Ectodermal cell (in vitro differentiated cells): Measurements from ENCODE around the gene INPP5A.
"Not testable (repeated sequence)": the region's sequence is repeated elsewhere in the genome, so short reads cannot be mapped to it uniquely, and the experiment has no call there.

Source experiments
- H3K27ac ChIP-seq: 2 replicates; pipeline ENCODE4 v1.7.0; 2013; ENCODE audit warnings: mild to moderate bottlenecking, low read depth, low read length; ENCODE audit not compliant: insufficient read depth, poor library complexity, severe bottlenecking
- H3K27me3 ChIP-seq: 2 replicates; pipeline ENCODE4 v1.7.0; 2013; ENCODE audit warnings: mild to moderate bottlenecking, low read length; ENCODE audit not compliant: insufficient read depth, control insufficient read depth, poor library complexity, severe bottlenecking
- H3K36me3 ChIP-seq: one replicate; pipeline ENCODE4 v1.7.0; 2013; ENCODE audit warnings: low read length; ENCODE audit not compliant: control insufficient read depth, insufficient read depth
- H3K4me1 ChIP-seq: one replicate; pipeline ENCODE4 v1.7.0; 2013; ENCODE audit warnings: low read length; ENCODE audit not compliant: control insufficient read depth, insufficient read depth
- H3K4me3 ChIP-seq: 2 replicates; pipeline ENCODE4 v1.7.0; 2013; ENCODE audit warnings: low read depth, low read length, control low read depth; ENCODE audit not compliant: insufficient read depth
- H3K9me3 ChIP-seq: 2 replicates; pipeline ENCODE4 v1.7.0; 2013; ENCODE audit warnings: mild to moderate bottlenecking, low read length, moderate library complexity; ENCODE audit not compliant: control insufficient read depth
- WGBS, 2 experiments: methylation state at CpG; one replicate each; pipeline ENCODE4 v1.1.7; 2013; ENCODE audit warnings: missing lambda C conversion rate in 2 of 2; 5-methylcytosine and 5-hydroxymethylcytosine counted together

The INPP5A gene

DNA sequence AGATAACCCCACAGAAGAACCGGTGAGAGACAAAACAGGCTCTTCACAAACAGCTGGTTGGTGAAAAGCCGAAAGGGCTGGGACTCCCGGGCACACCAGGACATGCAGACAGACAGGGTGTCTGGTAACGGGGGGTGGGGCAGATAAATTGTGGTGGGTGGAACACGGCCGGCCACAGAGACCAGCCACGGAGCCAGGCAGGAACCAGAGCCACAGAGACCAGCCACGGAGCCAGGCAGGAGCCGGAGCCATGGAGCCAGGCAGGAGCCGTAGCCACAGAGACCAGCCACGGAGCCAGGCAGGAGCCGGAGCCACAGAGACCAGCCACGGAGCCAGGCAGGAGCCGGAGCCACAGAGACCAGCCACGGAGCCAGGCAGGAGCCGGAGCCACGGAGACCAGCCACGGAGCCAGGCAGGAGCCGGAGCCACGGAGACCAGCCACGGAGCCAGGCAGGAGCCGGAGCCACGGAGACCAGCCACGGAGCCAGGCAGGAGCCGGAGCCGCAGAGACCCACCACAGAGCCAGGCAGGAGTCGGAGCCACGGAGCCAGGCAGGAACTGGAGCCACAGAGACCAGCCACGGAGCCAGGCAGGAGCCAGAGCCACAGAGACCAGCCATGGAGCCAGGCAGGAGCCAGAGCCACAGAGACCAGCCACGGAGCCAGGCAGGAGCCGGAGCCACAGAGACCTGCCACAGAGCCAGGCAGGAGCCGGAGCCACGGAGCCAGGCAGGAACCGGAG, 288.4 kb downstream of the INPP5A start:
- H3K9me3 ChIP-seq, H3K4me3 ChIP-seq, H3K27ac ChIP-seq, H3K27me3 ChIP-seq, H3K36me3 ChIP-seq, H3K4me1 ChIP-seq: not testable (repeated sequence)
- 89% methylated on average over 34 of the region's 34 CpGs for WGBS, 2 experiments

DNA sequence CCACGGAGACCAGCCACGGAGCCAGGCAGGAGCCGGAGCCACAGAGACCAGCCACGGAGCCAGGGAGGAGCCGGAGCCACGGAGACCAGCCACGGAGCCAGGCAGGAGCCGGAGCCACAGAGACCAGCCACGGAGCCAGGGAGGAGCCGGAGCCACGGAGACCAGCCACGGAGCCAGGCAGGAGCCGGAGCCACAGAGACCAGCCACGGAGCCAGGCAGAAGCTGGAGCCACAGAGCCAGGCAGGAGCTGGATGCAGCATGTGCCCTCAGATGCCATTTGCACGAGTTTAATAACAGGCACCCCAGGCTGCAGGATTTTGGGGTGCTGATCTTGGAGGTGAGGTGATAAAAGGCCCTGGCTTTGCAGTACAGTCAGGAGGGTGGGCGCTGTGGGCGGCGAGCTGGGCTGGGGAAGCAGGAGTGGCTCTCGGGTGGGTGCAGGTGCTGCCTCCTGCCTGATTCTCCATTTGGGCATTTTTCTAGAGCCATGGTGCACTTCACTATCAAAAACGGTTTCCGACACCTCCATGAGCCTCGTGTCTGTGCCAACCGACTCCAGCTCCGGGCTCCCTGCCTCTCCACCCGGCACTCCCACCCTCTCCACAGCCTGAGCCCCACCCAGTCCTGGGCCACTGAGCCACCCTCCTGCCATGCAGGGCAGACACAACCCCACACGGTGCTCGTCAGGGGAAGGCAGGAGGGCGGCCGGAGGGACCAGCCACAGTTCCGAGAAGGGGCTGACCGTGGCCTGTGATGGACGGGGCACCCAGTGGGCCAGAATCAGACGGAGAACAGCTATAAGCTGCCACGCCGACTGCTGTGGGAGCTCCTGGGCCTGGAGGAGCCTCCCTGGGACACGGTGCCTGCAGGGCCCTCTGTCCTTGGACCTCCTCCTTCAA, 289.2 kb downstream of the INPP5A start:
- H3K36me3 ChIP-seq = no peaks in the 10 kb centered on the region
- H3K27ac ChIP-seq = no peak overlapping the region
- no peaks in the 10 kb centered on the region for H3K9me3 ChIP-seq
- no peaks in the 10 kb centered on the region for H3K27me3 ChIP-seq
- 93 to 96% methylated on average over 36 of the region's 36 CpGs for WGBS, 2 experiments
- H3K4me3 ChIP-seq = no peak overlapping the region
- no peaks in the 10 kb centered on the region for H3K4me1 ChIP-seq

DNA sequence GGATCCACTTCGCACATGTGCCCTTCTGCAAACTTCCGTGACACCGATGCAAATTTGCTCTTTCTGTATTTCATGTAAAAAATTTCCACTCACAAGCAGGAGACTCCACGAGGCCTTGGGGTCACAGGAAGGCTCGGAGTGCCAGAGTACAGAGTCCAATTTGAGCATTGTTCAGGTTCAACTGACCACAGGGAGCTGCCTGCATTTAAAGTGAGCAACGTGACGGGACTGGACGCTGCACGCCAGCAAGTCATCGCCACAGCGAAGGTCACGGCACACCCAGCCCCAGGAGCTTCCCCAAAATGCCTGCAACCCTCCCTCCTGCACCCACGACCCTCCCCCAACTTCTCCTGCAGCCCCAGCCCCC, 289.8 kb downstream of the INPP5A start:
- H3K4me3 ChIP-seq = no peak overlapping the region
- H3K27me3 ChIP-seq = no peaks in the 10 kb centered on the region
- no peaks in the 10 kb centered on the region for H3K9me3 ChIP-seq
- H3K36me3 ChIP-seq = no peaks in the 10 kb centered on the region
- no peak overlapping the region for H3K27ac ChIP-seq
- H3K4me1 ChIP-seq = no peaks in the 10 kb centered on the region
- 90 to 91% methylated on average over 13 of the region's 13 CpGs for WGBS, 2 experiments

DNA sequence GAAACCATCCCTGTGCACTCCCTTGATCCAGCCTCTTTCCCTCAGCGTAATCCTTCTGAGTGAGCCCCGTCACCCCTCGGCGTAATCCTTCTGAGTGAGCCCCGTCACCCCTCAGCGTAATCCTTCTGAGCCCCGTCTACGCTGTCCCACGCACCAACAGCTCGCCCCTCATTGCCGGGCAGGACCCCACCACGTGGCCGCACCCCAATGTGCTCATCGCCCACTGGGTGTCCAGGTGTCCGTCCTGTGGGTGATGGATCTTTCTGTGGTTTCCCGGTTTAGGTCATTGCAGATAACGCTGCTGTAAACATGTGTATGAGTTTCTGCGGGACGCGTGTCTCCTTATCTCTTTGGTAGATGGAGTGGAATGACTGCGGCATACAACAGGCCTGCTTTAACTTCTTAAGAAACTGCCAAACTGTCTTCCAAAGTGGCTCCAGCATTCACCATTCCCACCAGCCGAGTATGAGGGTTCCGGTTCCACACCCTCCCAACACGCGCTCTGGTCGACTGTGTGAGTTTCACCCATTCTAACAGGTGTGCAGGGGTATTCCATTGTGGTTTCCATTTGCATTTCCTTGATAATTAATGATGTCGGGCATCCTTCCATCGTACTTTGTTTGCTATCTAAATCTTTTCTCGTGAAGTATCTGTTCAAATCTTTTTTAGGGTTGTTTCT, 290.4 kb downstream of the INPP5A start:
- Histone ChIP-seq H3K27me3 (no peaks in the 10 kb centered on the region), H3K4me1 (no peaks in the 10 kb centered on the region), H3K36me3 (no peaks in the 10 kb centered on the region), H3K4me3 (no peak overlapping the region), H3K27ac (no peak overlapping the region), H3K9me3 (no peaks in the 10 kb centered on the region)
- 92 to 95% methylated on average over 28 to 29 of the region's 29 CpGs for WGBS, 2 experiments

DNA sequence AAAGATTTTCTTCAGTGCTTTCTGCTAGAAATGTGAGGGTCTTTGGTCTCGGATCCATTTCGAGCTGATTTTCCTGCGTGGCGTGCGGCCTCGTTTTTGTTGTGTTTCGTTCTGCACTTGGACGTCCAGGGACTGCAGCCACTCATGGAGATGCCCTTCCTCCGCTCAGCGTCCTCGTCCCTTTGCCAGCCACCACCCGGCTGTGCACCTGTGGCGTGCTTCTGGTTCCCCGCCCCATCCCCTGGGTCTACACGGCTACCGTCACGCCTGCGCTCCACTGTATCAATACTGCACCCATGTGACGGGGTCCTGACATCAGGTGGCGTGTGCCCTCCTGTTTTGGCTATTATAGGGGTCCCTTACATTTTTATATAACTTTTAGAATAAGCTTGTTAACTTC, 291.1 kb downstream of the INPP5A start:
- WGBS, 2 experiments = 93 to 96% methylated on average over 18 to 20 of the region's 20 CpGs
- H3K27ac ChIP-seq = no peak overlapping the region
- H3K4me3 ChIP-seq = no peak overlapping the region
- H3K9me3 ChIP-seq = no peaks in the 10 kb centered on the region
- no peaks in the 10 kb centered on the region for H3K27me3 ChIP-seq
- no peaks in the 10 kb centered on the region for H3K4me1 ChIP-seq
- no peaks in the 10 kb centered on the region for H3K36me3 ChIP-seq

DNA sequence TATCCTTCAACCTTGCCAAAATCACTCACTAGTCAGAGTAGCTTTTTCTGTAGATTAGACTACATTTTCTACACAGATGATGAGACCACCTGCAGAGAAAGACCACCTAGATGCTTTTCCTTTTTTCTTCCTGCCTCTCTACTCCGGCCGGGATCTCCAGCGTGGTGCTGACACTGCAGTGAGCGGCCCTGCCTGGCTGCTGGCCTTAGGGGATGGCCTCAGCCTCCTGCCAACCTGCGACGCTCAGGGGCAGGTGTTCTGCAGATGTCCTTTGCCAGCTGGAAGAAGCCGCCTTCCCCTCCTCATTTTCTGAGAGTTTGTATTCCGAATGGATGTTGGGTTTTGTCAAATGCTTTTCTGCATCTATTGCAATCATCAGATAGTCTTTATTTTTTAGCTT, 291.8 kb downstream of the INPP5A start:
- Histone ChIP-seq H3K4me1 (no peaks in the 10 kb centered on the region), H3K27ac (no peak overlapping the region), H3K9me3 (no peaks in the 10 kb centered on the region), H3K36me3 (no peaks in the 10 kb centered on the region), H3K4me3 (no peak overlapping the region), H3K27me3 (no peaks in the 10 kb centered on the region)
- WGBS, 2 experiments = 85 to 87% methylated on average over 7 to 8 of the region's 8 CpGs

DNA sequence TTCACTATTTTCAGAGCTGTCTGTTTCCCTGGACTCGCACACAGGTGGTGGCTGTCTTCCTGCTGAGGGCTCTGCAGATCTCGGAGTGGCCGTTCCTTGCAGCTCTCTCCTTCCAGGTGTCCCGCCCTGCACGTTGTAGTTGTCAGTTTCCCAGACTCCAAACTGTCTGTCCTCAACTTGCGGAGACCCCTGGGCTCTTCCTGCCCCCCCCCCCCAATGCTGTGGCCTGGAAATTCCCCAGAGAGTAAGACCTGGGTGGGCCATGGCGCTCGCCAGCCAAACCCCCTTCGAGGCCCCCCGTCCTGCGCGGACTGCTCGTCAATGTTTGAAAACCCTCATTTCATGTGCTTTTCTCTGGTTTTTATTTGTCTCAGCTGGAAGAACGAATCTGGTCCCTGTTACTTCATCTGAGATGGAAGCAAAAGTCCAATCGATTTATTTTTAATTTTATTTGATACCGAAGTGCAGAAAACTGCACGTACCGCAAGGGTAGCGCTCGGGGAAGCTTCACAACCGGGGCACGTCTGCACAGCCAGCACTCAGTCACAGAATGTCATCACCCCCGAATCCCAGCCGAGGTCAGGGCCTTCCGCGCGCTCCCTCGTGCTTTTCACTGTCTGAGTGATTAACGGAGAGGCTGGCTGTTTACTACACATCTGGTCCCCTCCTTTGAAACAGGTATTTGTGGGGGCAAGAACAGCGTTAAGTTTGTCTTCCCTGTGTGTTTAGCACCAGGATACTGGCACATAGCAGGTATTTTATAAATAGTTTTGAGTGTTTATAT, 294.8 kb downstream of the INPP5A start:
- H3K27me3 ChIP-seq = no peaks in the 10 kb centered on the region
- WGBS, 2 experiments = 87 to 88% methylated on average over 29 to 30 of the region's 30 CpGs

More for the DNA sequence above, 294.8 kb downstream of the INPP5A start:
- Histone ChIP-seq H3K36me3 (no peaks in the 10 kb centered on the region), H3K27ac (no peak overlapping the region), H3K4me1 (no peaks in the 10 kb centered on the region), H3K4me3 (no peak overlapping the region), H3K9me3 (no peaks in the 10 kb centered on the region)
